Measurements from ENCODE around the gene KANSL3.
"Not testable (repeated sequence)": the region's sequence is repeated elsewhere in the genome, so short reads cannot be mapped to it uniquely, and the experiment has no call there.

The KANSL3 gene

DNA sequence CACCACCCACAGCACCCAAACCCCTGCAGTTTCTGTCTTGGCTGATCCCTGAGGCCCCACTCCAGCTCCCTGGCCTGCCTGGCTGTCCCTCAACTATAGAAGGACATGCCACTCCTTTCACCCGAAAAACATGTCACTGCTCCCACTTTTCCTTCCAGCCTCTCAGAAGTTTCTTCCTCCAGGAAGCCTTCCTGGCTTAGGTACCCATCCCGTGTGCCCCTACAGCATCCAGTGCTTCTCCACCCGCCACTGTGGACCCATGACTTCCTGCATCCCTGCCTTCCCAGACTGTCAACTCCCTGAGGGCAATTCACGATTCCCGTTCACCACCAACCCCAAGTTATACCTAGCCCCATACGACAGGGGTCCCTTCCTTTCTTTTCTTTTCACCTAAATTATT, 80.1 kb downstream of the KANSL3 start:
- TF ChIP-seq, protein P1, sequence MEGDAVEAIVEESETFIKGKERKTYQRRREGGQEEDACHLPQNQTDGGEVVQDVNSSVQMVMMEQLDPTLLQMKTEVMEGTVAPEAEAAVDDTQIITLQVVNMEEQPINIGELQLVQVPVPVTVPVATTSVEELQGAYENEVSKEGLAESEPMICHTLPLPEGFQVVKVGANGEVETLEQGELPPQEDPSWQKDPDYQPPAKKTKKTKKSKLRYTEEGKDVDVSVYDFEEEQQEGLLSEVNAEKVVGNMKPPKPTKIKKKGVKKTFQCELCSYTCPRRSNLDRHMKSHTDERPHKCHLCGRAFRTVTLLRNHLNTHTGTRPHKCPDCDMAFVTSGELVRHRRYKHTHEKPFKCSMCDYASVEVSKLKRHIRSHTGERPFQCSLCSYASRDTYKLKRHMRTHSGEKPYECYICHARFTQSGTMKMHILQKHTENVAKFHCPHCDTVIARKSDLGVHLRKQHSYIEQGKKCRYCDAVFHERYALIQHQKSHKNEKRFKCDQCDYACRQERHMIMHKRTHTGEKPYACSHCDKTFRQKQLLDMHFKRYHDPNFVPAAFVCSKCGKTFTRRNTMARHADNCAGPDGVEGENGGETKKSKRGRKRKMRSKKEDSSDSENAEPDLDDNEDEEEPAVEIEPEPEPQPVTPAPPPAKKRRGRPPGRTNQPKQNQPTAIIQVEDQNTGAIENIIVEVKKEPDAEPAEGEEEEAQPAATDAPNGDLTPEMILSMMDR (IDR thresholded peaks at IDR 0.05; ENCODE audit: poor library complexity, severe bottlenecking): no peak
- Histone ChIP-seq H3K4me1 (ENCODE audit: insufficient read depth, poor library complexity, severe bottlenecking) (peaks cover 5% of the 10 kb centered on the region), H3K36me3 (ENCODE audit: low read depth) (no peaks in the 10 kb centered on the region), H3K27me3 (ENCODE audit: insufficient read depth, poor library complexity, severe bottlenecking) (no peaks in the 10 kb centered on the region), H3K4me3 (ENCODE audit: severe bottlenecking) (no peak overlapping the region), H3K27ac (ENCODE audit: poor library complexity, severe bottlenecking) (no peak overlapping the region), H3K9me3 (ENCODE audit: severe bottlenecking) (no peaks in the 10 kb centered on the region)
- ATAC-seq (ENCODE audit: low read depth) (no peak), DNase-seq (ENCODE audit: low spot score) (no peak)

- H3K27me3 ChIP-seq (ENCODE audit: insufficient read depth, poor library complexity, severe bottlenecking); H3K4me3 ChIP-seq (ENCODE audit: severe bottlenecking); ATAC-seq (ENCODE audit: low read depth); H3K4me1 ChIP-seq (ENCODE audit: insufficient read depth, poor library complexity, severe bottlenecking); H3K36me3 ChIP-seq (ENCODE audit: low read depth); H3K9me3 ChIP-seq (ENCODE audit: severe bottlenecking); DNase-seq (ENCODE audit: low spot score): not testable (repeated sequence)
- peak overlapping the region; percentile 13 for H3K27ac ChIP-seq (ENCODE audit: poor library complexity, severe bottlenecking)
These were observed 80.7 kb downstream of the KANSL3 start for GRCh38 chr2:96557421-96557820.

DNA sequence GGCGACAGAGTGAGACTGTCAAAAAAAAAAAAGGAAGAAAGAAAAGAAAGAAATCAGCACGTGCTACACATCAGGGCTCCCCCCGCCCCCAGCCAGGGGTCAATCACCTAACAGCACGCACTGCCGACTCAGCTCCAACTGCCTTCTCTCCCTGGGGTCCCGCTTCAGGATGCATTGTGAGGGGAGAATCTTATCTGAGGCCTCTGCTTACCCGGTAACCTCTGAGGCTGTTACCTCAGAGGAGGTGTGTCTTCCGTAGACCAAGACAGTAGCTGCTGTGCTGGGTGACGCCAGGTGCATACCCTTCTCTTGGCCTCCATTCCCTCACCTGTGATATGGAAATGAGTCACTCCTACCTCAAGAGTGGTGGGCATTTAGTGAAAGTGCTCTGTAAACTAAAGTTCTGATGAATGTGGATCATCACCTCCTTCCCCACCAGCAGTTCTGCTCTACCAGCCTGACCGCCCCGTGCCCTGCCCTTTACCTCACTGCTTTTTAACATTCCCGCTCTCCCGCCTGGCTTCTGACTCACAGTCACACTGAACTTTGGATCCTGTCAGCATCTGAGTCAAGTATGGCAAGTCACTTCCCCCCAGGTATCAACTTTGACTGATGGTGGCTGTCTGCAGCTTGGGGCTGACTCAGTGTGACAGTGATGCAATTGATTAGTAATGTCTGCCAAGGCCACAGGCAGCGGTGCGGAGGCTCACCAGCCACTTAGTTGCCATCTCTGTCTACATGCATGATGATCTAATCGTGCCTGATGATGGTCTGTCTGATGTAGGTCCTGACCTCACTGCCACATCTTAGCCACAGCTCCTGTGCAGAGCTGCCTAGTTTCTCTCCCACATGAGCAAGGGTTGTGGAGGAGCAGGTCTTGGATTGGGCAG, 81.4 kb downstream of the KANSL3 start:
- peak overlapping the region; percentile 13 for H3K27ac ChIP-seq (ENCODE audit: poor library complexity, severe bottlenecking)
- TF ChIP-seq, protein P1 (IDR thresholded peaks at IDR 0.05; ENCODE audit: poor library complexity, severe bottlenecking): no peak
- no peaks in the 10 kb centered on the region for H3K36me3 ChIP-seq (ENCODE audit: low read depth)
- DNase-seq (ENCODE audit: low spot score) (no peak), ATAC-seq (ENCODE audit: low read depth) (peak; percentile 84)
- no peaks in the 10 kb centered on the region for H3K9me3 ChIP-seq (ENCODE audit: severe bottlenecking)
- H3K4me1 ChIP-seq (ENCODE audit: insufficient read depth, poor library complexity, severe bottlenecking): peaks cover 5% of the 10 kb centered on the region
- no peak overlapping the region for H3K4me3 ChIP-seq (ENCODE audit: severe bottlenecking)
- H3K27me3 ChIP-seq (ENCODE audit: insufficient read depth, poor library complexity, severe bottlenecking): no peaks in the 10 kb centered on the region

GRCh38 chr2:96555146-96555610, 82.9 kb downstream of the KANSL3 start:
- no peaks in the 10 kb centered on the region for H3K27me3 ChIP-seq (ENCODE audit: insufficient read depth, poor library complexity, severe bottlenecking)
- no peaks in the 10 kb centered on the region for H3K9me3 ChIP-seq (ENCODE audit: severe bottlenecking)
- H3K27ac ChIP-seq (ENCODE audit: poor library complexity, severe bottlenecking): no peak overlapping the region
- DNase-seq (ENCODE audit: low spot score) (no peak), ATAC-seq (ENCODE audit: low read depth) (no peak)
- H3K36me3 ChIP-seq (ENCODE audit: low read depth): no peaks in the 10 kb centered on the region
- H3K4me3 ChIP-seq (ENCODE audit: severe bottlenecking): no peak overlapping the region
- H3K4me1 ChIP-seq (ENCODE audit: insufficient read depth, poor library complexity, severe bottlenecking): peaks cover 5% of the 10 kb centered on the region
- TF ChIP-seq, protein P1 (IDR thresholded peaks at IDR 0.05; ENCODE audit: poor library complexity, severe bottlenecking): no peak

- DNase-seq (ENCODE audit: low spot score) (no peak), ATAC-seq (ENCODE audit: low read depth) (peak; percentile 10; the same call in 1 of the 3 replicates)
- Histone ChIP-seq H3K27me3 (ENCODE audit: insufficient read depth, poor library complexity, severe bottlenecking) (no peaks in the 10 kb centered on the region), H3K4me3 (ENCODE audit: severe bottlenecking) (no peak overlapping the region), H3K36me3 (ENCODE audit: low read depth) (no peaks in the 10 kb centered on the region), H3K4me1 (ENCODE audit: insufficient read depth, poor library complexity, severe bottlenecking) (peaks cover 5% of the 10 kb centered on the region), H3K27ac (ENCODE audit: poor library complexity, severe bottlenecking) (no peak overlapping the region), H3K9me3 (ENCODE audit: severe bottlenecking) (no peaks in the 10 kb centered on the region)
- TF ChIP-seq, protein P1 (IDR thresholded peaks at IDR 0.05; ENCODE audit: poor library complexity, severe bottlenecking): peak; percentile 89
These were observed 83.6 kb downstream of the KANSL3 start for GRCh38 chr2:96554293-96555145.

GRCh38 chr2:96553957-96554292, 84.2 kb downstream of the KANSL3 start:
- not testable (repeated sequence) for H3K36me3 ChIP-seq (ENCODE audit: low read depth); DNase-seq (ENCODE audit: low spot score); ATAC-seq (ENCODE audit: low read depth); H3K4me3 ChIP-seq (ENCODE audit: severe bottlenecking); H3K4me1 ChIP-seq (ENCODE audit: insufficient read depth, poor library complexity, severe bottlenecking); H3K9me3 ChIP-seq (ENCODE audit: severe bottlenecking); H3K27me3 ChIP-seq (ENCODE audit: insufficient read depth, poor library complexity, severe bottlenecking); H3K27ac ChIP-seq (ENCODE audit: poor library complexity, severe bottlenecking)
